ES-I3 (cell line): ENCODE measurements around the gene DYDC1.

ENCODE experiments used
- H3K36me3 ChIP-seq: 2 replicates; pipeline ENCODE4 v1.6.1; 2013; ENCODE audit warnings: mild to moderate bottlenecking, low read length, control low read depth, moderate library complexity; ENCODE audit not compliant: insufficient read depth
- H3K4me1 ChIP-seq: 2 replicates; pipeline ENCODE4 v1.6.1; 2013; ENCODE audit warnings: mild to moderate bottlenecking, control low read depth, low read length; ENCODE audit not compliant: insufficient read depth
- H3K9ac ChIP-seq: 2 replicates; pipeline ENCODE4 v1.6.1; 2013; ENCODE audit warnings: low read depth, mild to moderate bottlenecking, low read length, moderate library complexity
- H3K9me3 ChIP-seq: 2 replicates; pipeline ENCODE4 v1.6.1; 2013; ENCODE audit warnings: mild to moderate bottlenecking, low read length, moderate library complexity; ENCODE audit not compliant: control insufficient read depth, insufficient read depth

DYDC1 gene

DNA sequence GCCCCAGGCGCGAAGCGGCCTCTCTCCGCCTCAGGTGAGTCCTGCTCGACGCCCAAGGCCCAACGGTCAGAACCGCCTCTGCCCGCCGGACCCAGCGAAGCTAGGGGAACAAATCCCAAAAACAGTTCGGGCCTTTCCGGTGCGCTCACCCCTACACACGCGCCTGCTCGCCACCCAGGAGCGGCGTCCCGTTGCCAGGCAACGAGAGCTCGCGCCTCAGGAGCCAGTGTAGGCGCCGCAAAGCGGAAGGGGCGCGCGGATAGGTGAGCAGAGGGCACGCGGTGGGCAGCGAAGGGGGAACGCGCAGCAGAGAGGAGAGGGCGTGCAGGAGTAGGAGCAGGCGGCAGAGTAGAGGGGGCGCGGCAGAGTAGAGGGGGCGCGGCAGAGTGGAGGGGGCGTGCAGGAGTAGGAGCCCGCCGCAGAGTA lies at the start of gene DYDC1, which contains the start of gene DYDC2:
Gene DYDC1, minus strand, starts transcription at position 193 of the 426 bp plus-strand sequence. CDS start 4,154 bp downstream, outside the sequence.
Gene DYDC2, plus strand, starts transcription at position 219 of the 426 bp plus-strand sequence. CDS start 5,663 bp downstream, outside the sequence.
- H3K9me3 ChIP-seq, result no peaks in the 10 kb centered on the region
- peak within 1 kb of the TSS; percentile 55 for H3K9ac ChIP-seq
- no peaks in the 10 kb centered on the region for H3K36me3 ChIP-seq
- no peaks in the 10 kb centered on the region; the same call in 1 of the 2 replicates for H3K4me1 ChIP-seq

GRCh38 chr10:80406204-80406603 lies 49.6 kb upstream of the DYDC1 start:
- Histone ChIP-seq H3K36me3 (no peaks in the 10 kb centered on the region), H3K4me1 (no peaks in the 10 kb centered on the region), H3K9me3 (no peaks in the 10 kb centered on the region), H3K9ac (no peak overlapping the region)

DNA sequence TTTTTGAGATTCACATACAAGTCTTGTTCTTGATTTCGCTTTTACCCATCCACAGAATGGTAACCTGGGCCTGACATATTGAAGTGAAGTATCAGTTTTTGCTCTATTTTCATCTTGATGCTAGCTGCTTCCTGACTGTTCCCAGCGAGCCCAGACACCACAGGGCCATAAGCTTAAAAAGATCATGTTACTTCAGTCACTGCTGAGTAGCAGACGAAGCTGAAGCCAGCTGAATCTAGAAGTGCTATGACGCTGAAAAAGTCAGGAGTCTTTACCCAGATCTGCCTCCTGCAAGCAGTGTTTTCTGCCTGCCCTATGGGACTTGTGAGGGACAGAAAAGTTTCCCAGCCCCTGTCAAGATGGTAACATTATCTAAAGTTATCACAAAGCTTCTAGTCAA lies 49.1 kb upstream of the DYDC1 start:
- Histone ChIP-seq H3K9ac (no peak overlapping the region), H3K4me1 (no peaks in the 10 kb centered on the region), H3K36me3 (no peaks in the 10 kb centered on the region), H3K9me3 (no peaks in the 10 kb centered on the region)

GRCh38 chr10:80405035-80405434 lies 48.5 kb upstream of the DYDC1 start:
- no peaks in the 10 kb centered on the region for H3K9me3 ChIP-seq
- H3K9ac ChIP-seq, result no peak overlapping the region
- H3K4me1 ChIP-seq, result no peaks in the 10 kb centered on the region
- H3K36me3 ChIP-seq, result no peaks in the 10 kb centered on the region

DNA sequence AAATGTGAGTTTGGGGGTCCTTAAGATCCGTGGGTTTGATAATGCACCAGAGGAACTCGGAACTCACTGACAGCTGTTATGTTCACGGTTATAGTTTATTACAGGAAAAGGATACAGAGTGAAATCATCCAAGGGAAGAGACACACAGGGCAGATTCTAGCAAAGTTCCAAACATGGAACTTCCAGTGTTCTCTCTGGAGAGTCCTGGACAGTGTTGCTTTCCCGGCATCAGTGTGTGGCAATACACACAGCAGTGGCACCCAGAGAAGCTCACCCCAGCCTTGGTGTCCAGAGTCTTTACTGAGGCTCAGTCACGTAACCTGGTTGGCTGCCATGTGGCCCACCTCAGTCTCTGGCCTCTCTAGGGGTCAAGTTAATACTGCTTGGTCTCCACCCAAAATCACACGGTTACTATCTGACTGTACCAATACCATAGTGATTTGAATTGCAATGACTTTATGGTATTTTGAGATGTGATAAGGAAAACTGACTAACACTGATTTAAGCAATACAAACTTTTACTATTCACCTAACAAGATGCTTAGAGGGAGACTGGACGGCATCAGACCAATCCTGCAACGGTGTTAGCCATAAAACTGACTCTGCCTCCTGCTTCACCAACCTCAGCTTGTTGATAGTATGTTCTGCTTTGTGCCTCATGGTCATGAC lies 43.7 kb upstream of the DYDC1 start:
- Histone ChIP-seq H3K9me3 (no peaks in the 10 kb centered on the region), H3K36me3 (no peaks in the 10 kb centered on the region), H3K4me1 (no peaks in the 10 kb centered on the region), H3K9ac (no peak overlapping the region)

- Histone ChIP-seq H3K9me3 (no peaks in the 10 kb centered on the region), H3K4me1 (no peaks in the 10 kb centered on the region), H3K36me3 (no peaks in the 10 kb centered on the region), H3K9ac (no peak overlapping the region)
Observed at GRCh38 chr10:80397014-80397413, 40.5 kb upstream of the DYDC1 start.

GRCh38 chr10:80394358-80394916 lies 37.9 kb upstream of the DYDC1 start:
- no peak overlapping the region for H3K9ac ChIP-seq
- H3K4me1 ChIP-seq, result no peaks in the 10 kb centered on the region
- H3K36me3 ChIP-seq, result no peaks in the 10 kb centered on the region
- no peaks in the 10 kb centered on the region for H3K9me3 ChIP-seq

- no peaks in the 10 kb centered on the region for H3K4me1 ChIP-seq
- H3K9me3 ChIP-seq, result no peaks in the 10 kb centered on the region
- H3K36me3 ChIP-seq, result no peaks in the 10 kb centered on the region
- no peak overlapping the region for H3K9ac ChIP-seq
Observed at GRCh38 chr10:80392250-80392649, 35.7 kb upstream of the DYDC1 start.

- no peaks in the 10 kb centered on the region for H3K9me3 ChIP-seq
- H3K9ac ChIP-seq, result no peak overlapping the region
- H3K4me1 ChIP-seq, result no peaks in the 10 kb centered on the region
- no peaks in the 10 kb centered on the region for H3K36me3 ChIP-seq
Observed at GRCh38 chr10:80390740-80391139, 34.2 kb upstream of the DYDC1 start.

DNA sequence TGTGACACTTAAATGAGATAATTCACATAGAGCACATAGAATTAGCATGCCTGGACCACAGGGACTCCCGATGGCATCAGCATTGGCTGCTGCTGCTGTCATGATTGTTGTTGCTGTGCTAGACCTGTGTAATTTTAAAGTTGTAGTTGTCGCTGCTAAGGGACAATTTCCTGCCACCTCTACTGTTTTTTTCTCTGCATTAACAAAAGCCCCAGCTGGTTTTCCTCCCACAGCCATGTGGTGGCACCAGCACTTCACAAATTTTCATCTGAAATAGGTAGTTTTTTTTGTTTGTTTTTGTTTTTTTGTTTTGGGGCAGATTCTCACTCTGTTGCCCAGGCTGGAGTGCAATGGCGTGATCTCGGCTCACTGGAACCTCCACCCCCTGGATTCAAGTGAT lies 26.4 kb upstream of the DYDC1 start:
- Histone ChIP-seq H3K9me3 (no peaks in the 10 kb centered on the region), H3K36me3 (no peaks in the 10 kb centered on the region), H3K9ac (no peak overlapping the region), H3K4me1 (peaks cover 4% of the 10 kb centered on the region; the same call in 1 of the 2 replicates)

DNA sequence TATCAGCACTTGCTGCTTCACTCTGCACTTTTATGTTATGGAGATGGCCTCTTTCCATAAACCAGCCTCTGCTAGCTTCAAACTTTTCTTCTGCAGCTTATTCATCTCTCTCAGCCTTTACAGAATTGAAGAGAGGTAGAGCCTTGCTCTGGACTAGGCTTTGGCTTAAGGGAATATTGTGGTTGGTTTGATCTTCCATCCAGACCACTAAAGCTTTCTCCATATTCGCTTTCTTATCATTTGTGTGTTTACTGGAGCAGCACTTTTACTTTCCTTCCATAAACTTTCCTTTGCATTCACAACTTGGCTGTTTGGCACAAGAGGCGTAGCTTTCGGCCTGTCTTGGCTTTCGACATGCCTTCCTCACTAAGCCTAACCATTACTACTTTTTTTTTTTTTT lies 23.6 kb upstream of the DYDC1 start:
- H3K4me1 ChIP-seq, result peaks cover 4% of the 10 kb centered on the region; the same call in 1 of the 2 replicates
- no peaks in the 10 kb centered on the region for H3K36me3 ChIP-seq
- no peaks in the 10 kb centered on the region for H3K9me3 ChIP-seq
- H3K9ac ChIP-seq, result no peak overlapping the region

GRCh38 chr10:80379701-80380100 lies 23.1 kb upstream of the DYDC1 start:
- H3K36me3 ChIP-seq, result no peaks in the 10 kb centered on the region
- no peak overlapping the region for H3K9ac ChIP-seq
- H3K9me3 ChIP-seq, result no peaks in the 10 kb centered on the region
- H3K4me1 ChIP-seq, result peaks cover 4% of the 10 kb centered on the region; the same call in 1 of the 2 replicates

DNA sequence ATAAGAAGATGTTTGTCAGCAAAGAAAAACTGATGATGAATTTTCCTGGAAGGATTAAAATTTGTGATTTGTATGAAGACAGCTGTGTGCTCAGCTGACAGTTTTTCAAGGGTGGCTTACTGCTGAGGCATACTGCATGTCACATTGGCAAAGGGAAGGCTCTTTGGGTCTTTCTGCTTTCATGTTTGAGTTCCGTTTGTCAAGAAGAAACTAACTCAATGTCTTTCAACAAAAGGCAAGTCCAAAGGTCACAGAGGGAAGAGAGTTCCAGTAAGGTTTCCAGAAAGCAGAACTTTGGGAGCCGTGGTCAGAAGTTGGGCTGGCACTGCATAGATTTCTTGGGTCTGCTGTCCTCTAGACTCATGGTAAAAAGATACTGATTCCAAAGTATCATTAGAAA lies 16.9 kb upstream of the DYDC1 start:
- Histone ChIP-seq H3K9me3 (no peaks in the 10 kb centered on the region), H3K4me1 (peaks cover 3% of the 10 kb centered on the region; the same call in 1 of the 2 replicates), H3K9ac (no peak overlapping the region), H3K36me3 (no peaks in the 10 kb centered on the region)

GRCh38 chr10:80372675-80373074 lies 16.1 kb upstream of the DYDC1 start:
- H3K4me1 ChIP-seq, result no peaks in the 10 kb centered on the region

GRCh38 chr10:80371467-80371866 lies 14.9 kb upstream of the DYDC1 start:
- Histone ChIP-seq H3K4me1 (no peaks in the 10 kb centered on the region), H3K9me3 (peaks cover 9% of the 10 kb centered on the region; the same call in 1 of the 2 replicates), H3K9ac (no peak overlapping the region), H3K36me3 (no peaks in the 10 kb centered on the region)

More at GRCh38 chr10:80372675-80373074, 16.1 kb upstream of the DYDC1 start:
- no peak overlapping the region for H3K9ac ChIP-seq
- H3K9me3 ChIP-seq, result peaks cover 6% of the 10 kb centered on the region; the same call in 1 of the 2 replicates
- no peaks in the 10 kb centered on the region for H3K36me3 ChIP-seq
